TTC549 (cell line): Measurements from ENCODE around the gene MOSPD3.
"Not testable (repeated sequence)": the region's sequence is repeated elsewhere in the genome, so short reads cannot be mapped to it uniquely, and the experiment has no call there.

Source experiments
- FAIRE-seq: peaks from 2 replicates; lab custom pipeline; 2012; peaks lifted over from hg19 to GRCh38; lab: Jason Lieb, UNC

Gene MOSPD3, protein sequence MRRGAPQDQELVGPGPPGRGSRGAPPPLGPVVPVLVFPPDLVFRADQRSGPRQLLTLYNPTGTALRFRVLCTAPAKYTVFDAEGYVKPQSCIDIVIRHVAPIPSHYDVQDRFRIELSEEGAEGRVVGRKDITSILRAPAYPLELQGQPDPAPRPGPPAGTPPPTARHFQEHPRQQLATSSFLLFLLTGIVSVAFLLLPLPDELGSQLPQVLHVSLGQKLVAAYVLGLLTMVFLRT

DNA sequence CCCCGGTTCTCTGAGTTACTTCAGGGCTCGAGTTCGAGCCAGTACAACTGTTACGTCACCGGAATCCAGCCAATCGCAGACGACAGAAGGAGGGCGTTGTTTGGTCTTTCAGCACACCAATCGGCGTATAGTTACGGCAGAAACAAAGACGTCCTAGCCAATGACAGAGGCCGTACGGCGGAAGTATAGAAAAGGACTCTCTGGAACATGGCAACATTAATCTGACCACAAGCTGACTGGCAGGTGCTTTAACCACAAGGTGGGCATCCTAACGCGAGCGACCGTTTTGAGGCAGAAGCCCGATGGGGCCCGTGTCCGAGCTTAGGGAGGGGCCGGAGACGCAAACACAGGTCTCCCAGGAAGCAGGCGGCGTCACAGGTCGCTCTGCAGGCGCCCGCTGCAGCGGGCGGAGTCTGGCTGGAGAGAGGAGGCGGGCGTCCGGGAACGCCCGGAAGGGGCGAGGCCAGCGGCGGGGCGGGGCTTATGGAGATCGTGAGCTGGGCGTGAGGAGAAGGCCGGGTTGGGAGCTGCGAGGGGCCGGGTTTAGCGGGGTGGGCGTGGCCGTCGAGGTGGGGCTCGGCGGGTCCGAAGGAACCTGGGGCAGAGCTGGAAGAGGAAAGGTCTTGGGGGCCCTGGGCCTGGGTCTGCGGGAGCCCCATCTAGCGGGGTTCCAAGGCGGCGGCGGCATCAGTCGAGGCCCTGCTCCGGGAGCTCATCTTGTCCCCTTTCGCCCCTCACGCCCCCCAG is at the start of gene MOSPD3:
TSS of gene MOSPD3 (plus strand) at position 558 of the 747 bp plus-strand sequence. CDS start 252 bp downstream, outside the sequence.
- peak; percentile 98 for FAIRE-seq

GRCh38 chr7:100563100-100563564 is 49.2 kb upstream of the MOSPD3 start:
- FAIRE-seq: no peak

- FAIRE-seq: no peak
Measured at GRCh38 chr7:100563809-100564400, 48.4 kb upstream of the MOSPD3 start.

DNA sequence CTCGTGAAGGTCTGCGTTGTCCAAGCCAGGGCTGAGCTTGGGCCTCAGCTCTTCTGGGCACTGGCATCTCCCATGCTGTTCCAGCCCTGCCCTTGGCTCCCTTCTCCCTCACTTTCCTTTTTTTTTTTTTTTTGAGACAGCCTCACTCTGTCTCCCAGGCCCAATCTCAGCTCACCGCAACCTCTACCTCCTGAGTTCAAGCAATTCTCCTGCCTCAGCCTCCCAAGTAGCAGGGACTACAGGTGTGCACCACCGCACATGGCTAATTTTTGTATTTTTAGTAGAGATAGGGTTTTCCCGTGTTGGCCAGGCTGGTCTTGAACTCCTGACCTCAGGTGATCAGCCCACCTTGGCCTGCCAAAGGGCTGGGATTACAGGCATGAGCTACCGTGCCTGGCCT is 47.9 kb upstream of the MOSPD3 start:
- FAIRE-seq: not testable (repeated sequence)

- no peak for FAIRE-seq
Measured at GRCh38 chr7:100565133-100565571, 47.2 kb upstream of the MOSPD3 start.

DNA sequence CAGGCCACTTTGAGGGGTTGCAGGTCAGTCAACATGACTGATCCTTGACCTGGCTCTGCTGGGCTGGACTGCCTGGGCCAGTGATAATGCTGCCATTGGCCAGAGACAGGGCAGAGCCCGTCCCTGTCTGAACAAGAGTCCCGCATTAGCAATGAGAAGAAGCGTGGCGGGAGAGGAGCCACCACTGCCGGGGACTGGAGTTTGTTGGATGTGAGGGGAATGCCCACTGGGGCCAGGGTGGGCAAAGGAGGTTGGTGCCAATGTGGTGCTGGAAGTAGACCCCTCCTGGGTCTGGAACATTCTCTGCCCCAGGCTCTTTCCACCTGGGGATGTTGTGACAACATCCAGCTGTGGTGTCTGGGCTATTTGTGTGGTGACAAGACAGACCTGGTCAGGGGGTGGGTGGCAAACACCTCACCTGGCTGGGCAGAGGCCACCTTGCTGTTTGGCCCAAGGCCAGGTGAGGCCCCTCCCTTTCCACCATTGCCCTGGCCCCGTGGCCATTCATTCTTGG is 46.3 kb upstream of the MOSPD3 start:
- FAIRE-seq: no peak

DNA sequence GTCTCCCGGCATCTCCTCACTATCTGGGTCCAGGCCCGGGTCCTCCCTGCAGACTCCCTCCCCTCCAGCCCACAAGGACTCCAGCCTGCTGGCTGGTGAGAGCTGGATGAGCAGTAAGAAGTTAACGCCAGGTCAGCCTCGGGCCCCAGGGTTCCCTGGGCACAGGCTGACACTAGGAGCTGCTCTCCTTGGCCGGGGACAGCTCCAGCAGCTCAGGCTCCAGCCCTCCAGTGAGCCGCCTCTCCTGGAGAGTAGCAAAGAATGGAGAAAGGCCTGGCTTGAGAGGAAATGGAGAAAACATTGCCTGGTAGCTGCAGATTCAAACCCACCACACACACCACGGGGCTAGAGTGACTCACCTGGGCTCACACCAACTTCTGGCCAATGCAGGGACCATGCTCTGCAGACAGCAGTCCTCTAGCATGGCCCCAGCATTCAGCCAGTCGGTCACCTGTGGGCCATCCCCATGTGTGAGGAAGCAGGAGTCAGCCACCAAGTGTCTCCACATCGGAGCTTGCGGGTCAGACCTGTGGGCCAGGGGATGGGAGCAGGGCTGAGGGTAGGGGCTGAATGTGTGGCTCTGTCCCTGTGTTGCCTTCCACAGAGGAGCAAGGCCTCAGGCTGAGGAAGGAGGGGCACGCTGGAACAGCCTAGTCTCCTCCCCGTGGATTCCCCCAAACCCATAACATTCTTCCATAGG is 45.2 kb upstream of the MOSPD3 start:
- no peak for FAIRE-seq

DNA sequence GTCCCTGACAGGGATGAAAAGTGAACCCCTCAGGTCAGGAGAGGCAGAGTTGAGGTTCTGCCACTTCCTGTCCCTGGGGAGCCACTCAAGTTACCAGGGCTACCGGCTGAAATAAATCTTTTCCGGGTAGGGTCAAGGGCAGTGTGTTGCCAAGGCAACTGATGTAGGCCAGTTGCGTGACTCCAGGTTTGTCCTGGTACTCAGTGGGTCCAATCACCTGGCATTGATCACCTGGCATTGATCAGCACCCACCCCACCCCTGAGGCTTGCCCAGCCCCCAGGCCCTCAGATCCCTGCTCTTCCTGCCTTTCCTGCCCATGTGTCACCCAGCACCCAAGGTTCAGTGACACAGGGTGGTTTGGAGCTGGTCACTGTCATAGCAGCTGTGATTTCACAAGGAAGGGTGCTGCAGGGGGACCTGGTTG is 44.6 kb upstream of the MOSPD3 start:
- FAIRE-seq: no peak

- FAIRE-seq: no peak
Measured at GRCh38 chr7:100568176-100568895, 44.0 kb upstream of the MOSPD3 start.

- no peak for FAIRE-seq
Measured at GRCh38 chr7:100568896-100569844, 43.2 kb upstream of the MOSPD3 start.

- FAIRE-seq: no peak
Measured at GRCh38 chr7:100570954-100571828, 41.1 kb upstream of the MOSPD3 start.

DNA sequence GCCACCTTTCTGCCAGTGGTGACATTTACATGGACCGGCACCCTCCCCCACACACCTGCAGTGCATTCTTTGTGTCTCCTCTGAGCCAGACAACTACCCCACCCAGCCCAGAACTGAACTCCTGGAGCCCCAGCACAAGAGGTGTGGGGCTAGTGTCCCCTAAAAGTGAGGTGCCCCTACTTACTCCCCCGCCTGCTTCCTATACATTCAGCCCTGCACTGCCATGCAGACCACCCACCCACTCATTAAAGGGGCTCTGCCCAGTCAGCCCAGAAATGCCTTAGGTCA is 40.6 kb upstream of the MOSPD3 start:
- no peak for FAIRE-seq

DNA sequence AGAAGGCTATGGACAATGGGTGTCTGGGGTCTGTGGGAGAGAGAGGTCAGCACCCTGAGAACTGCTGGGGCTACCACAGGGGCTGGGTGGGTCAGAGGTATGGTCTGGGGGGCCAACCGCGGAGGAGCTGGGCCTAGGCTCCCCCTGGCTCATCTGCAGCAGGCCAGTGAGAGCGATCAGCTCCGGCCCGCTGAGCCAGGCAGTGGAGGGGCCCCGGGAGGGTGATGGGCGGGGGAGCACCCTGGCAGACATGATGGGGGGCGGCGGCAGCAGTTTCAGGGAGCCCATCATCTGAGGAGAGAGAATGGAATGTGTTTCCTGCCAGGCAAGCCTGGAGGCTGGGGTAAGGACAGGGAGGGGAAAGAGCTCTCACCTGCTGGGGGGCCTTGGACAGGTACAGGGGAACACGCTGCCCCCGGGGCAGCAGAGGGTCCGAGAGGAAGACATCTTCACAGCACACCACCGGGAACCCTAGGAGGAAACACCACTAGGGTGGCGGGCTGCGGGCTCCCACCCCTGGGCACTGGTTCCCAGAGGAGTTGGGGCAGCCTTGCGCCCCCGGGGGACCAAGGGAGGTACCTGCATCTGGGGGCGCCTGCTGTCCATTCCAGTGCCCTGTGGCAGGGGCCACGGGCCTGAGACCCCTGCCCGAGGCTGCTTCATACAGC is 39.9 kb upstream of the MOSPD3 start:
- no peak for FAIRE-seq

DNA sequence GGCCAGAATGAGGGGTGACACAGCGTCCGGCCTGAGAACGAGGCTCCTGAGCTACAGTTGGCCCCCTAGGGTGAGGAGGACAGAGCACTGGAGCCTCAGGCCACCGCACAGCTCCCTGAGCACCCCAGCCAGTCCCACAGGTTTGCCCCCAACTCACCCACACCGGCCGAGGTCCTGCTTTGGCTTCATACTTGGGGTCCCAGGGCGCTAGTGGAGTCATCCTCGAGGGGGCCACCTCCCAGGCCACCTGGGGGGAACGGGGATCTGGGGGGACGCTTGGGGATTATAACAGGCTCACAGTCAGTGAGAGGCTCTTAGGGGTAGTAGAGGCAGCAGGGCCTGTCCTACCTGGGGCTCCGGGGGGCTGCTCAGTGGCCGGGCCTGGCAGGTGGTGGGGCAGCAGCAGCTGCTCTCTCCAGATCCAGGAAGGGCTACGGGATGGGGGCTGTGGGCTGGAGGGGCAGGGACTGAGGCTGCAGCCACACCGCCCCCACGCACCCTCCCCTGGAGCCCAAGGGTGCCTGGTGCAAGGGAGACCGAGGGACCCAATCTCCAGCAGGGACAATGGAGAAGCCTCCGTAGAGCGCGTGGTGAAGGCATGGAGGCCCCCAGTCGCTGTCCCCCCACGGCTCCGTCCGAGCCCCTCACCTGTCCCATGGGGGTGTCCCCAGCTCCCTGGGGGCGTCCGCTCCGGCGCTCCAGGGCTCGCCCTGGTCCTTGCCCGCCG is 39.2 kb upstream of the MOSPD3 start:
- FAIRE-seq: no peak

- no peak for FAIRE-seq
Measured at GRCh38 chr7:100573691-100574361, 38.5 kb upstream of the MOSPD3 start, which contains the start of gene SAP25. SAP25 (minus strand) TSS chr7:100573900; CDS start chr7:100573742, 158 bp downstream.

DNA sequence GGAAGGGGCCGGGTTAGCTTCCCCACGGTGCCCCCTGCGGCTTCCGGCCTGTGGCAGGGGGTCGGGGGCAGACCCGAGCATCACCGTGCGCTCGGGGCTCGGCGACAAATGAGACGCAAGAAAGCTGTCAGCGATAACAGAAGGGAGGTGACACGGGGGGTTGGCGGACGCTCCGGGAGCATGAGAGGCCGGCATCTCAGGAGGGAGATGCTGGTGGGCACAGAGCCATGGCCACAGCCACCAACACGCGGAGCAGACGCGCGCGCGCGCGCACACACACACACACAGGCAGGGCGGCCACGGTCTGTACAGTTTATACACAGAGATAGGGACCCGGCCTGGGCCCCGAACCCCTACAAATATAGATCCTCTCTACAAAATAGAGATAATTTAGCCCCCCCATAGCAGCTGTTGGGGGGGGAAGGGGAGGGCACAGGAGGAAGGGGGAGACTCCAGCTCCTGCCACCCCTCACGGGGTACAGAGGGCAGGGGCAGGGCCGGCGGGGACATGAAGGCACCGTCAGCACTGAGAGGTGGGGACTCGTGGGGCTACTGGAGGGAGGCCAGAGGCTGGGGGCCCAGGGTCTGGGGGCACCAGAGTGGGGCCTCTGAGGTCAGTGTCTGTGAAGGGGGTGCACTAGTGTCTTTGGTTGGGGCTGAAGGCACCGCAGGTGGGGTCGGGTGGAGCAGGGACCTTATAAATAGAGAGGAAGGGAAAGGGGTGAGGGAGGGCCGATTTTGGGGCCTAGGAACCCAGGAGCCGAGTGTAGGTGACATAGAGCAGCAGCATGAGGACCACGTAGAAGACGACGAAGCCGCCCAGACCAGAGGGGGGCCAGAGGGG is 37.8 kb upstream of the MOSPD3 start:
- no peak for FAIRE-seq

DNA sequence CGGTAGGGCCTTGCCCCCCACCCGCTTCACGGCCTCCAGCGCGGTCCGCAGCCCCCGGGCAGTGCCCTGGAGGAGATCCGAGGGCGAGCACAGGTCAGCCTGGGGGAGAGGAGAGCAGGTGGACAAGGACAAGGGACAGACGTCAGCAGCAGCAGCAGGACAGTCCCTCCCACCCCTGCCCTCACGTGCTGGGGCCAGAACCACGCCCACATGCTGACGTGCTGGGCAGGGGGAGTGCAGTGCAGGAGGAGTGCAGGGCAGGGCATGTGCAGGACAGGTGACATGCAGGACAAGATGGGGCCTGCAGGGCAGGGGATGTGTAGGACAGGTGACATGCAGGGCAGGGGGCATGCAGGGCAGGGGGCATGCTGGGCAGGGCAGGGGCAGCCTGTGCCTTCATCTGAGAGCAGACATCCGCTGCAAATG is 37.1 kb upstream of the MOSPD3 start:
- FAIRE-seq: no peak
